Stimulated activated naive CD4-positive, alpha-beta T cell (primary cell): ENCODE results near the gene EPM2AIP1.
"Not testable (repeated sequence)": the region's sequence is repeated elsewhere in the genome, so short reads cannot be mapped to it uniquely, and the experiment has no call there.

Source experiments
- DNase-seq, 6 experiments: peaks; one replicate each; lab custom pipeline; 2025; lab: John Stamatoyannopoulos, UW

EPM2AIP1 gene

DNA sequence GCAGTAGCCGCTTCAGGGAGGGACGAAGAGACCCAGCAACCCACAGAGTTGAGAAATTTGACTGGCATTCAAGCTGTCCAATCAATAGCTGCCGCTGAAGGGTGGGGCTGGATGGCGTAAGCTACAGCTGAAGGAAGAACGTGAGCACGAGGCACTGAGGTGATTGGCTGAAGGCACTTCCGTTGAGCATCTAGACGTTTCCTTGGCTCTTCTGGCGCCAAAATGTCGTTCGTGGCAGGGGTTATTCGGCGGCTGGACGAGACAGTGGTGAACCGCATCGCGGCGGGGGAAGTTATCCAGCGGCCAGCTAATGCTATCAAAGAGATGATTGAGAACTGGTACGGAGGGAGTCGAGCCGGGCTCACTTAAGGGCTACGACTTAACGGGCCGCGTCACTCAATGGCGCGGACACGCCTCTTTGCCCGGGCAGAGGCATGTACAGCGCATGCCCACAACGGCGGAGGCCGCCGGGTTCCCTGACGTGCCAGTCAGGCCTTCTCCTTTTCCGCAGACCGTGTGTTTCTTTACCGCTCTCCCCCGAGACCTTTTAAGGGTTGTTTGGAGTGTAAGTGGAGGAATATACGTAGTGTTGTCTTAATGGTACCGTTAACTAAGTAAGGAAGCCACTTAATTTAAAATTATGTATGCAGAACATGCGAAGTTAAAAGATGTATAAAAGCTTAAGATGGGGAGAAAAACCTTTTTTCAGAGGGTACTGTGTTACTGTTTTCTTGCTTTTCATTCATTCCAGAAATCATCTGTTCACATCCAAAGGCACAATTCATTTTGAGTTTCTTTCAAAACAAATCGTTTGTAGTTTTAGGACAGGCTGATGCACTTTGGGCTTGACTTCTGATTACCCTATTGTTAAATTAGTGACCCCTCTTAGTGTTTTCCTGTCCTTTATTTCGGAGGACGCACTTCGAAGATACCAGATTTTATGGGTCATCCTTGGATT lies 674 bp upstream of the EPM2AIP1 start, which contains the start of gene MLH1:
TSS of gene MLH1 (plus strand) at position 193 of the 958 bp plus-strand sequence. CDS start at position 223, 30 bp downstream.
- DNase-seq = no peak

DNA sequence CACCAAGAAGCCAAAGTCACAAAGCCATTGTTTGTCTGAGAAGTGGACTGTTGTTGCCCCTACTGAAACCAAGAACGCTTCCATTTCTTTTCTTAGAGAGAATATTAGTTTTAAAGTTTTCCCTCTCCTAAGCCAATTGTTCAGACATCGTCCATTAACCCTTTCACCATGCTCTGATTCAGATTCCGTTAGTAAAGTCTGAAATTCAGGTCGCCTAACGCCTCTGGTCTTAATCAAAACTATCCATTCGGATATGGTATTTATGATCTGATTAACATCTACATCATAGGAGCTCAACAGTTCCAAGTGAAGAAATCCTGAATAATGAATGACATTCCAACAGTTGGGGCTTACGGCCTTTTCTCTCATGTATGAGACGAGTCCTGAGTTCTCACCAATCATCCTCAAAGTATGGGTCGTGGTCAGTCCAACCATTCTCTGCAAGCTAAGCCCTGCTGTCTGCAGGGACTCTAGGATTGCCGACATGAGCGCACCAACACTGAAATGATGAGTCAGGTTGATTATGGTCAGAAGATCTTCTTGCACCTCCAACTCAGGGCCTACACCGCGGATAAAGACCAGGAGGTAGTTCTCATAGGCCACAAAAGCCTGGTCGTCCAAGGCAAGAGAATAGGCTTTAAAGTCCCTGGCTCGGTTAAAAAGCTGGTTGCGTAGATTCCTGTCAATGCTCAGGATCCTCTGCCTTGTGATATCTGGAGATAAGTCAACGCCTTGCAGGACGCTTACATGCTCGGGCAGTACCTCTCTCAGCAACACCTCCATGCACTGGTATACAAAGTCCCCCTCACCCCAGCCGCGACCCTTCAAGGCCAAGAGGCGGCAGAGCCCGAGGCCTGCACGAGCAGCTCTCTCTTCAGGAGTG lies 767 bp downstream of the EPM2AIP1 start:
- no peak for DNase-seq

DNA sequence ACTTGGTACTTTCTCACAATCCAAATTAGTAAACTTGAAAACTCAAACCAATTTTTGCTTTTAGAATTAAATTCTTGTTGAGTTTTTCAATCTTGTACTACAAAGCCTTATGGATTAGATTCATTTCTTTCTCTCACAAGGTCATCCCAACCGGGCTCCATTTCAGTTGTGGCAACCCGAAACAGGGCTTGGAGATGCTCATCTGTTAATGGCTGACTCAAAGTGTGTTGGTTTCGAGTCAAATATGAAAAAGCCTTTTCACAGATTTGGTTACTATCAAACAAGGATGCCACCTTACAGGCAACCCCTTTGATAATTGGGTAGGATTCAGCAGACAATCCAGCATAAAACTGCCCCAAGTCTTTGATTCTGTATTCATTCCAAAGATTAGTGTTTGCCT lies 1.8 kb downstream of the EPM2AIP1 start:
- no peak for DNase-seq

DNA sequence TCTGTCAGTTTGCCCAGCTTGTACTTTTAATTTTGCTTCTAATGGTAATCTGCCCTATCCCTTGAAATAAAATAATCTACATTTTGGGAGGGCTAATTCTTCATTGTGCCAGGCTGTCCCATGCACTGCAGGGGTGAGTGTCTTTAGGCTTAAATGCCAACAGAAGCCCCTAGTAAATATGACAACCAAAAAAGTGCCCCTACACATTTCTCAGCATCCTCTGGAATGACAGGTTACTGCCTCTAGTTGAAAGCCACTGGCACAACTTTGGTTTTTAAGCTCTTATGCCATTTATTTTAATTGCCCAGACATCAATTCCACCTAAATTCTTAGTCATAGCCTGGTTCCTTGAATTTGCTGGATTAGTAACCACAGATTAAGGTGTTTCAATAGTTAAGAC lies 3.4 kb downstream of the EPM2AIP1 start:
- no peak for DNase-seq

DNA sequence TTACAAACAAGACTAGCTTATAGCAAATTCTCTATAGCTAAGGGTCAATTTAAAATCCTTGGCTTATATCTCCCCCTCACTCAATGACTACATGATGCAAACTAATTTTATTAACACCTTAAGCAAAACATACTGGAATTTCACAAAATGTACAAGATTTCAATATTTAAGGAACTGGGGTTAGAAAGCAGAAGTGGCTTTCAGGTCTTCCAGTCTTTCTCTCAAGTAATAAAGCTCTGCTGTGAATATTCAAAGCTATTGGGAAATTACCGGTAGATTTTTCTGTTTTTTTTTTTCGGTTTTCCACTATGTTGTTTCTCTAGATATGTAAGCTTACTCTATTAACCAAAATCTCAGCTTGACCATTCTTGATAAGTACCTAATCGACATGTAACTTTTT lies 3.9 kb downstream of the EPM2AIP1 start:
- no peak for DNase-seq

DNA sequence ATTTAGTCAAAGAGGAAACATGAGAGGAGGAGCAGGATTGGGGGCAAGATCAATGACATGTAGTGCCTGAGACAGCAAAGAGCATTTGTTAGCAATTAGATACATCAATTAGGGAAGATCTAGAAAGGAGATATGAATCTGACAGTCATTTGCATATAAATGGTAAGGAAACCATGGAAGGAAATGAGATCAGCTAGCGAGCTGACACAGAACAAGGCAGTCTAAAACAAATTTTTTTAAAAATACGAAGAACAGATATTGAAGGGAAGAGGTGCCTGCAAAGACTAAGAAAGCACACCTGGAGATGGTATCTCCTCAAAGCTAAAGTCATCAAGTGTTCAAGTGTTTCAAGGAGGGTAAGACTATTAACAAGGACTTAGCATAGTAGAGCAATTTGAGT lies 4.6 kb downstream of the EPM2AIP1 start:
- no peak for DNase-seq

DNA sequence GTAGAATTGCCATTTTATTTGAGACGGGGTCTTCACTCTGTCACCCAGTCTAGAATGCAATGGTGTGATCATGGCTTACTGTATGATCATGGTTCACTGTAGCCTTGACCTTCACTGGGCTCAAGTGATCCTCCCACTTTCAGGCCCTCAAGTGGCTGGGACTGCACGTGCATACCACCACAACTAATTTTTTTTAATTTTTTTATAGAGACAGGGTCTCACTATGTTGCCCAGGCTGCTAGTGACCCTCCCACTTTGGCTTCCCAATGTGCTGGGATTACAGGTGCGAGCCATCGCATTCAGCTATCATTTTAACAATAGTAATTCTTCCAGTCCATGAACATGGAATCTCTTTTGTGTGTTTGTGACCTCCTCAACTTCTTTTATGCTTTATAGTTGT lies 11.9 kb downstream of the EPM2AIP1 start:
- DNase-seq = no peak

DNA sequence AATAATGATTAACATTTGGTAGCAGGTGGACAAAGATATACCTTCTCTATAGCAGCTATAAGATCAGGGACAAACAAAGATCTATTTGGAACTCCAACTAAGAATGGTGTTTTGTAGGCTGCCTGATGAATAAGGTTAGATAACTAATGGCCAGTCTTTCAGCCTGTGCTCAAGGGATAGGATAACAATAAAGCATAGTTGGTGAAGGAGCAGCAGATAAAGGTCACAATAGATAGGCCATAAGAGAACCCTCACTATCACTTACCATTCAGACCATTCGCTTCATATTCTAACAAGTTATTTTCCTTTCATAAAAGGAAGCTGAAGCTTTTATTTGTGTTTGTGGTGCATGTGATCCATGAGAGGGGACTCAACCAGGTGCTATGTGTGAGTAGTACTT lies 19.8 kb downstream of the EPM2AIP1 start:
- DNase-seq = no peak

DNA sequence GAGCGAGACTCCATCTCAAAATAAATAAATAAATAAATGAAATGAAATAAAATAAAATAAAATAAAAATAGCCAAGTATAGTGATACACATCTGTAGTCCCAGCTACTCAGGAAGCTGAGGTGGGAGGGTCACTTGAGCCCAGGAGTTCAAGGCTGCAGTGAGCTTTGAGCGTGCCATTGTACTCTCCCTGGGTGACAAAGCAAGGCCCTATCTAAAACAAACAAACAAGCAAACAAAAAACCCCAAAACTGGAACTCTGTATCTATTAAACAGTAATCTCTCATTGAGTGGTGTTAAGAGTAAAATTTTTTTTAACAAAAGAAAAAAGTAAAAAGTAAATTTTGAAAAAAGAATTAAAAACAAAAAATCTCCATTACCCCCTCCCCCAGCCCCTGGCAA lies 20.8 kb downstream of the EPM2AIP1 start:
- no peak for DNase-seq

DNA sequence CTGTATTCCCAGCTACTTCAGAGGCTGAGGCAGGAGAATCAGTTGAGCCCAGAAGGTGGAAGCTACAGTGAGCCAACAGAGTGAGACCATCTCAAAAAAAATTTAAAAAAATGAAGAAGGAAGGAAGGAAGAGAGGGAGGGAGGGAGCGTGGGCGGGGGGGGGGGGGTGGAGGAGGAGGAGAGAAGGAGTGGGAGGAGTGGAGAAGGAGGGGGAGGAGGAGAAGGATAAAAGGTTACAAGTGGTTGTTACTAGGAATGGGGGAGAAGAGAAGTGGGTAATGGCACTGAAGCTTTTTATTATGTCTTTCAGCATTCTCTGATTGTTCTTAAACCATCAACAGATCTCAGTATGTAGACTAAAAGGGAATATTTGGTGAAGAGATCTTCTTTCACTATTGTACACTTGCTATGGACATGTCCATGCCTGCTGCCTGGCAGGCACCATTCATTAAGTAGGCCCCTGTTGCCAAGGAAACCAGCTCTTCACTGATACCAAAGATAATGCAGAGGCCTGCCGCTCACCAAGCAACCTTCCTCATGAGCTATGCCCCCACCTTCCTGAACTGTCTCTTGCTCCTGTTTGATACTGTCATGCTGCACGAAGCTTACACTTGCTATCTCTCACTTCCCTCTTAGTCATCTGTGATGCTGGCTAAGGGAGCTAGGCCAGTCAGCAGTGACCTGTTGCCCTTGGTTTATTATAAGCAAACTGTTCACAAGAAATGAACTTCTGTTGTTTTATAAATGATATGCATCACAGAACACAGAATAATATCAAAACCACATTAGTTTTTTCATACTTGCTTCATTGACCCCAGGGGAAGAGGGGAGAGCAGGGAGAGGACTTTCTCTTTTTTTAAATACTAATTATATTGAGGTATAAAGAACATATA lies 23.1 kb downstream of the EPM2AIP1 start:
- peak in 2 of 6 experiments; percentile 2 to 11 for DNase-seq

DNA sequence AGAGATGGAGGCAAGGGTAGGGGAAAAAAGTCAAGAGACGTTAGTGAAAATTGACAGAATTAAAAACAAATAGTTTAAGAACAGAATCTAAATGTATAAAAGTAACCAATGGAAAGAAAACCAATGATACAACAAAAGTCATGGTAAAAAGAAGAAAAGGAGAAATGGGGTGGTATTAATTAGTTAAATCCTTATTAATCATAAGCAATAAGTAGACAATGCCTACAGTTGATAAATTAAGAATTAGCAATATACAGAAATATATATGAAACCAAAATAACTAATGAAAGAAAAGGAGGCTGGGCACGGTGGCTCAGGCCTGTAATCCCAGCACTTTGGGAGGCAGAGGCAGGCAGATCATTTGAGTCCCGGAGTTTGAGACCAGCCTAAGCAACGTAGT lies 23.8 kb downstream of the EPM2AIP1 start:
- no peak for DNase-seq

DNA sequence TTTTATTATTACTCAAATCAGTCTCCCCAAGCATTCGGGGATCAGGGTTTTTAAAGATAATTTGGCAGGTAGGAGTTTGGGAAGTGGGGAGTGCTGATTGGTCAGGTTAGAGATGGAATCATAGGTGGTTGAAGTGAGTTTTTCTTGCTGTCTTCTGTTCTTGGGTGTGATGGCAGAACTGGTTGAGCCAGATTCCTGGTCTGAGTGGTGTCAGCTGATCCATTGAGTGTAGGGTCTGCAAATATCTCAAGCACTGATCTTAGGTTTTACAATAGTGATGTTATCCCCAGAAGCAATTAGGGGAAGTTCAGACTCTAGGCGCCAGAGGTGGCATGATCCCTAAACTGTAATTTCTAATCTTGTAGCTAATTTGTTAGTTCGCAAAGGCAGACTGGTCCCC lies 27.5 kb downstream of the EPM2AIP1 start:
- DNase-seq = no peak

DNA sequence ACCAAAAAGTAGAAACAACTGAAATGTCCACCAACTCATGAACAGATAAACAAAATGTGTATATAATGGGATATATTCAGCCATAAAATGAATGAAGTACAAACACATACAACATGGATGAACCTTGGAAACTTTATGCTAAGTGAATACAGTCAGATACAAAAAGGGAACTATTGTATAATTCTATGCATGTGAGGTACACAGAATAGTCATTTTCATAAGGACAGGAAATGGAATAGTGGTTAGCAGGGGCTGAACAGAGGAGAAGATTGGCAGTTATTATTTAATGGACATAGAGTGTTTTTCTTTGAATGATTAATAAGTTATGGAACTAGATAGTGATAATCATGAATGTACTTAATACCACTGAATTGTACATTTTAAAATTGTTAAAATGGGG lies 28.1 kb downstream of the EPM2AIP1 start:
- no peak for DNase-seq

DNA sequence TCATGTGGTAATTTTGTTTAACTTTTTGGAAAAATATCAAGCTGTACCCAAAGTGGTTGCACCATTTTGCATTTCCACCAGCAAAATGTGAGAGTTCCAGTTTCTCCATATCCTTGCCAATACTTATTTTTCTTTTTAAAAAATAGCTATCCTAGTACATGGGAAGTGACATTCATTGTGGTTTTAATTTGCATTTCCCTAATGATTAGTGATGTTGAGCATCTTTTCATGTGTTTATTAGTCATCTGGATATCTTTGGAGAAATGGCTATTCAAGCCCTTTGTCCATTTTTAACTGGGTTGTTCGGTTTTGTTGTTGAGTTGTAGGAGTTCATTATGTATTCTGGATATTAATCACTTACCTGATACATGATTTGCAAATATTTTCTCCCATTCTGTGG lies 28.6 kb downstream of the EPM2AIP1 start:
- DNase-seq = no peak

DNA sequence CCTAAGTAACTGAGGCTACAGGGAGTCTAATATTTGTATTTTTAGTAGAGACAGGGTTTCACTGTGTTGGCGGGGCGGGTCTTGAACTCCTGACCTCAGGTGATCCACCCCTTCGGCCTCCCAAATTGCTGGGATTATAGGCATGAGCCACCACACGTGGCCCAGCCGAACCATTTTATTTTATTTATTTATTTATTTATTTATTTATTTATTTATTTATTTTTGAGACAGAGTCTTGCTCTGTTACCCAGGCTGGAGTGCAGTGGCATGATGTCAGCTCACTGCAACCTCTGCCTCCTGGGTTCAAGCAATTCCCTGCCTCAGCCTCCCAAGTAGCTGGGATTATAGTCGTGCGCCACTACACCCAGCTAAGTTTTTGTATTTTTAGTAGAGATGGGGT lies 29.9 kb downstream of the EPM2AIP1 start:
- not testable (repeated sequence) for DNase-seq

DNA sequence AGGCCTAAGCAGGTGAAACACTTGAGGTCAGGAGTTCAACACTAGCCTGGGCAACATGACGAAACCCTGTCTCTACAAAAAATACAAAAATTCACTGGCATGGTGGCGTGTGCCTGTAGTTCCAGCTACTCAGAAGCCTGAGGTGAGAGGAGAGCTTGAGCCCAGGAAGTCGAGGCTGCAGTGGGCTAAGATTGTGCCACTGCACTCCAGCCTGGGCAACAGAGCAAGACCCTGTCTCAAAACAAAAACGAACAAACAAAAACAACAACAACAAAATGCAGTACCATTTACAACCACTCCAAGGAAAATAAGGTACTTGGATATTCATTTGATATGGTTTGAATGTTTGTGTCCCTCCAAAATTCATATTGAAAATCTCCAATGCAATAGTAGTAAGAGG lies 32.4 kb downstream of the EPM2AIP1 start:
- DNase-seq = no peak

DNA sequence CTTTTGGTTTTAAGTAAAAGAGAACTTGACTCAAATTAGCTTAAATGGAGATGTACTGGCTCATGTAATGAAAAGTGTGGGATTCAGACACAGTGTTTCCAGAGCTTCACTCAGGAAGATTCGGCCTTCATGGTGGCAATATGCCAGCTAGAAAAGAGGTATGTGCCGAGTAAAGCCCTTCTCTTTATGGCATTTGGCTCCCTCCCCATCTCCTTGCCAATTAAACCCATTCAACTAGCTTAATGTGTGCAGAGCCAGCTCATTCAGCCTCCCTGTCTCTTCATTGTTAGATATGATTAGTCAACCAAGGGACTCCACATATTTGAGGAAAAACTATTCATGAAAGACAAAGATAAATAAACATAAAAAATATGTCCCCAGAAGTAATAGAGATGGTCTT lies 33.1 kb downstream of the EPM2AIP1 start:
- DNase-seq = no peak

DNA sequence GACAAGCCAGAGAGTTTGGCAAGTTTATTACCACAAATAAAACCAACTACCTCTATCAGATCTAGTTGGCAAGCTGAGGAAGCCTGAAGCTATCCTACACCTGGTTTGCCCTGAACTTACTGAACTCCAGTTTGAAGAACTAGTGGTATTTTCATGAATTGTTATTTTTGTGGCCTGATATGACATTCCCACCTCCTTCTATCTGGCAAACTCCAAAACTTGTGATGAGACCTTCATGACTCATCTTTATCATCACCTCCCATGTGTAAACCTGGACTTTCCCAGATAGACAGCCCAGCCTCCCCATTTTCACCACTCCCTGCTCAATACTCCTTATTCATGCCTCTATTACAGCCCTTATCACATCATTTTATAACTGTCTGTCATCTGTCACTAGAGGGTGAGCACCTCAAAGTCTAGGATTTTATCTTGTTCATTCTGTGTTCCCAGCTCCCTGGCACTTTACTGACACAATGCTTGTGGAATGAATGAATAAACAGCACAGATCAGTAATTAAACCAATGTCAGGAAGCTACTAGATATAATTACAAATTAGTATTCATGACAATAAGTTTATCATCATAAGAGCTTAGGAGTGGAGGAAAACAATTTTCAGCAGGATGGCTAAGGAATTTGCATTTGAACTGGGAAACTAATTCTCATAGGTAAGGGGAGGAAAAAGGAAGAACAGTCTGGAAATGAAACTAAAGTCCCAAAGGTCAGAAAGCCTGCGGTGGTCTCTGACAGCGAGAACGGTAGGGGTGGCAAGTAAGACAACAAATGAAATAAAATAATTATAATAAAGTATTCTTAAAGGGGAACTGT lies 34.9 kb downstream of the EPM2AIP1 start:
- DNase-seq = no peak

DNA sequence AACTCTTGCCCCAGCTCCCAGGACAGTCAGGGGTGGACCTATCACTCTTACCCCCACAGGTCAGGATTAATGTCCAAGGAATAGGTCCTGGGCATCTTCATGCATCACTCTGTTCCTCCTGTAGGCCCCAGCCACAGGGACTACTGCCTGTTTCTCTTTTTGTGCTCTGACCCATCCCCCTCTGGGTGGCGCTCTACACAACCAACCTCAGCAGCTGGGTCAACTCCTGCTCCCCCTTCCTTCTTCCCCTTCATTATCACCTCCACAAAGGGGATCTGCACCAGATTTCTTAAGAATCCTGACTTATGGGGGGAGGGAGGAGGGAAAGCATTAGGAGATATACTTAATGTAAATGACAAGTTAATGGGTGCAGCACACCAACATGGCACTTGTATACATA lies 35.9 kb downstream of the EPM2AIP1 start:
- no peak for DNase-seq

DNA sequence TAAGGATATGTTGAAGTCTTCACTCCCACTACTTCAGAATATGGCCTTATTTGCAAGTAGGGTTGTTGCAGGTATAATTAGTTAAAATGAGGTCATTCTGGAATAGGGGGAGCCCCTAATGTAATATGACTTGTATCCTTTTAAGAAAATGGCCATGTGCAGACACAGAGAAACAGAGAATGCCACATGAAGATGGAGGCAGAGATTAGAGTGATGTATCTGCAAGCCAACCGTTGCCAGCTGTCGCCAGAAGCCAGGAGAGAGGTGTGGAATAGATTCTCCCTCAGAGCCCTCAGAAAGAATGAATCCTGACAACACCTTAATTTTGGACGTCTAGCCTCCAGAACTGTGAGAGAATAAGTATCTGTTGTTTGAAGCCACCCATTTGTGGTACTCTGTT lies 36.8 kb downstream of the EPM2AIP1 start:
- DNase-seq = no peak
